Anterior cingulate cortex (tissue), 58 donors: ENCODE measurements around the gene RAB5A.
"Not testable (repeated sequence)": the region's sequence is repeated elsewhere in the genome, so short reads cannot be mapped to it uniquely, and the experiment has no call there.

ENCODE experiments used
- DNase-seq, 58 donors: peaks; one replicate each; lab custom pipeline; 2025; lab: John Stamatoyannopoulos, UW

The RAB5A gene, protein sequence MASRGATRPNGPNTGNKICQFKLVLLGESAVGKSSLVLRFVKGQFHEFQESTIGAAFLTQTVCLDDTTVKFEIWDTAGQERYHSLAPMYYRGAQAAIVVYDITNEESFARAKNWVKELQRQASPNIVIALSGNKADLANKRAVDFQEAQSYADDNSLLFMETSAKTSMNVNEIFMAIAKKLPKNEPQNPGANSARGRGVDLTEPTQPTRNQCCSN

DNA sequence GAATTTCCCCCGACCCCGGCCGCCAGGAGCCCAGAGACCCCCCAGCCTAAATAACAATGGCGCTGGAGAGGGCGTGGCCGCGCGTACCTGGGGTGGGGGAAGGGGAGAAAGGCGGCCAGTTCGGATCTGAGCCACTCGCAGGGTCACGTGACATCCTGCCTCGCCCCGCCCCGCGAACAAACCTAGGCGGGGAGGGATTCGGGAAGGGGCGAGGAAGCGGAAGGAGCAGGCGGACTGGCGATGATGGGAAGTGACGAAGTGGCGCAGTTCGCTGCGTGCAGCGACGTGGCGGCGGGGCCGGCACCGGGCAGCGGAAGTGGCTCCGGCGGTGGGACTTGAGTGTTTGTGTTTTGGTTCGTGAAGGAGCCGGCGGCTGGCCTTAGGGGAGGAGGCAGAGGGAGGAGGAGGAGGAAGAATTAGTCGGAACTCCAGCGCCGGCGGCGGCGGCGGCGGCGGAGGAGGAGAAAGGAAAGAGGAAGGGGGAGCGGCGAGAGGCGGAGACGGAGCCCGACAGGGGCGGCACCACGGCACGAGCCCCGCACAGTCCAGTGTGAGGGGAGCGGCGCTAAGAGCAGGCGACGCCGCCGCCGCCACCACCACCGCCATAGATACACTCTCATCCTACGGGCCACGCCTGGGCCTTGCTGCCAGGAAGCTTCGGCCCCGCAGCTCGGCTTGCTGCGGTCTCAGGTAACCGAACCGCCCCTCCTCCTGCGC is at the start of gene RAB5A:
Gene RAB5A (plus strand): TSS at position 266 of the 717 bp plus-strand sequence. CDS start 3,802 bp downstream, outside the sequence.
- DNase-seq: peak; percentile 76 to 98 (median 94)

DNA sequence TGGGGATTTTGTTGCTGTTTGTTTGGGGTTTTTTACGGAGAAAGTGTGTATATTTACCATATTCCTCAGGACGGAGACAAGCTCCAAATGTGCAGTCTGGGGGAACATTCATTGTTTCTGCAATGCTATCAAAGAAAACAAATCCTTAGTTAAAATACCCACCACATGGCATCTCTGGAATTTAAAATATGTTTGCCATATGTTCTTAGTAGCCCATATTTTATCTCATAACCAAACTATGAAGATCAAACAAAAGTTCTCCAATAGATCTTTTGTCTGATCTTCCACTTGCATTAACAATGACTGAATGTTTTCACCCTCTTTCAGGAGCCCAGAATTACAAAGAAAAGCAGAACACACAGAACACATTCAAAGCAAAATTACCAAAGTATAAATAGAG is 48.2 kb upstream of the RAB5A start:
- DNase-seq: no peak

DNA sequence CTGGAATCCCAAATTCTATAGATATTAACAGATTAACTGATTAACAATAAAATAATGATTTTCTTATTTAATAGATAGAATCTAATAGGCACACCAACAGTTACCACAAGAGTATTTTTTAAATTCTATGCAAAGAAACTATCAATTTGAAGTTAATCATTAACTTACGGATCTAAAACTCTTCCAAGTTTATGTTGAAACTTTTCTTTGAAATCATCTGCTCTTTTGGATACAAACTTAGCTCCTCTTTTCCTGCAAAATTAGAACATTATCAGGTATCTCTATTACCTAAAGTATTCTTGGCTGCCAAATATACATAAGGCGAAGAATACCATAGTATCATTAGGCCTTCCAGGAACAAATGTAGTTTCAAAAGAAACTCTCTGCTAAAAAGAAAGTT is 47.6 kb upstream of the RAB5A start:
- DNase-seq: no peak

DNA sequence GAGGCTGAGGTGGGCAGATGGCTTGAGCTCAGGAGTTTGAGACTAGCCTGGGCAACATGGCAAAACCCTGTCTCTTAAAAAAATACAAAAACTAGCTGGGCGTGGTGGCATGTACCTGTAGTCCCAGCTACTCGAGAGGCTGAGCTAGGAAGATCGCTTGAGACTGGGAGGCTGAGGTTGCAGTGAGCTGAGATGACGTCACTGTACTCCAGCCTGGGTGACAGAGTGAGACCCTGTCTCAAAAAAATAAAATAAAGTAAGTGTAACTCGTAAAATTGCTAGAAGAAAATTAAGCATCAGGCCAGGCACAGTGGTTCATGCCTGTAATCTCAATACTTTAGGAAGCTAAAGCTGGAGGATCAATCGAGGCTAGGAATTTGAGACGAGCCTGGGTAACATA is 47.1 kb upstream of the RAB5A start:
- DNase-seq: not testable (repeated sequence)

DNA sequence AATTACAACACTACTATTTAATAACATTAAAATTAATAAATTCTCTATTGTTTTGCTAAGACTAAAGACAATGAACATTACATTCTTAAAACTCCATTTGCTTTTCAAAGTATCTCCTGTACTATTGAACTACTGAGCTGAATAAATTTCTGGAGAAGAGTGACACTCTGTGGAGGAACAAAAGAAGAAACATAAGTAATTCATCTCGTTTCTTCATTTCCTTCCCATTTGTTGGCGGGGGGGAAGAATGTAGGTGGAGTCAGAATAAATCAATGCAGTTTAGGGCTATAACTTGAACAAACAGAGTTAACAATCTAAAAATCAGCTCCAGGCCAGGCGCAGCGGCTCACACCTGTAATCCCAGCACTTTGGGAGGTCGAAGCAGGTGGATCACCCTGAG is 45.6 kb upstream of the RAB5A start:
- DNase-seq: no peak

DNA sequence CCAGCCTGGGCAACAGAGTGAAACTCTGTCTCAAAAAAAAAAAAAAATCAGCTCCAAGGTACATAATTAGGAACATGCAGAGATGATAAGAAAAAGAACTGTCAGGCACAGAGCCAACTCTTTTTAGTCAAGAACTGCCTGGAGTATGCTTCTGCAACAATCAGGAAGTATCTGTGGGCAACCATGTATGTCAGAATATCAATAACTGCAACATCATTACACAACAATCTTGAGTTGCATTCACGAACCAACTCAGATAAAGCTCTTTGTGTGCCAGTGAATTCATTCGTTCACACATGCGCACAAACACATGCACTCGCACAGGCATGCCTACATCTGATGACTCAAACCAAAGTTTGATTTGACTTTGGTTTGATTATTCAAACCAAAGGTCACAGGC is 45.0 kb upstream of the RAB5A start:
- no peak for DNase-seq

DNA sequence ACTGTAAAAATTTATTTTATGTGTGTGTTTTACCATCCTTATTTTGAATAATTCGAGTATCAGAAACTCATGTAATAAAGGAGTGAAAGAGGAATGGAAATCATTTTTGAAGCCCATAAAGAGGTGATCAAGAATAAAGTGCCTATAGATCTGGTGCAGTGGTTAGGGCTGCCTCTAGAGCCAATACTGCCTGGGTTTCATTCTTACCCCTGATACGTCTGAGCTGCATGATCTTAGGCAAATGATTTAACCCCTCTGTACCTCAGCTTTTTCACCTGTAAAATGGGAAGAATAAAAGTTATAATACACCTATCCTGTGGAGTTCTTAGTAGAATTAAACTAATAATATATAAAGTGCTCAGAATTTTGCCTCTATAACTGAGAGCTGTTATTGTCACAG is 43.2 kb upstream of the RAB5A start:
- no peak for DNase-seq

DNA sequence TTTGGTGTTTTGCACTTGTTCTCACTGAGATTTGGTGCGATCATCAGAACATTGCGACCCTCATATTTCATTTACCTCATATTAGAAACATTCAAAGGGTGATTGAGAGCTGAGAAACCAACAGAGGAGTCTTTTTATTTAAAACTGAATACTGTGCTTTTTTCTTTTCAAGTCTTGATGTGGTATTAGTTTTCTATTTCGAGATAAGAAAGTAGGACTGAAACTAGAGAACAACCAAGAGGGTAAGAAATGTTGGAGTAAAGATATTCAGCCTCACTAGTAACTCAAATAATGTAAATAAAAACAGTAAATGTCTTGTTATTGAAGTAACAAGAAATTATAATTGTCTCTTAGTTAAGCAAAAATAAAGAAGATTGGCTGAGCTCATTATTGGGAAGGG is 39.4 kb upstream of the RAB5A start:
- no peak for DNase-seq

DNA sequence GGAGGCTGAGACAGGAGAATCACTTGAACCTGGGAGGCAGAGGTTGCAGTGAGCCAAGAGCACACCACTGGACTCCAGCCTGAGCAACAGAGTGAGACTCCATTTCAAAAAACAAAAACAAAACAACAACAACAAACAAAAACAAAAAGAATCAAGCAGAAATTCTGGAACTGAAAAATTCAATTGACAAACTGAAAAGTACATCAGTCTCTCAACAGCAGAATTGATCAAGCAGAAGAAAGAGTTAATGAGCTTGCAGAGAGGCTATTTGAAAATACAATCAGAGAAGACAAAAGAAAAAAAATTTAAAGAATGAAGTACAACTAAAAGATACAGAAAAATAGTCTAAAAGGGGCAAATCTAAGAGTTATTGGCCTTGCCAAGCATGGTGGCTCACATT is 35.4 kb upstream of the RAB5A start:
- no peak for DNase-seq

DNA sequence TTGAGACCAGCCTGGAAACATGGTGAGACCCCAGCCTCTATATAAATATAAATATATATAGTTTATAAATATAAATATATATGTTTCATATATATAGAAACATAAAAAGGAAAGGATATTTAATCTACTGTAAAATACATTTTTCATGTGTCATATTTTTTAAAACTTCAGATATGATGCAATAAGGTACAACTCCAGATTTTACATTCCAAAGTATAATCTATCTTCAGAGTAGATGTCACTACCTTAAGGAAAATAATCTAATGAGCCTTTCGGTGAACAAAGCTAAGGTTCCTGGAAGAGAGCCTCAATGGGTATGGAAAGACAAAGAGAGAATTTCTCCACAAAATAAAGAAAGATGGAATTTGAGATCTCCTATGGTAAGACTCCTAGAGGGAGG is 29.7 kb upstream of the RAB5A start:
- no peak for DNase-seq

DNA sequence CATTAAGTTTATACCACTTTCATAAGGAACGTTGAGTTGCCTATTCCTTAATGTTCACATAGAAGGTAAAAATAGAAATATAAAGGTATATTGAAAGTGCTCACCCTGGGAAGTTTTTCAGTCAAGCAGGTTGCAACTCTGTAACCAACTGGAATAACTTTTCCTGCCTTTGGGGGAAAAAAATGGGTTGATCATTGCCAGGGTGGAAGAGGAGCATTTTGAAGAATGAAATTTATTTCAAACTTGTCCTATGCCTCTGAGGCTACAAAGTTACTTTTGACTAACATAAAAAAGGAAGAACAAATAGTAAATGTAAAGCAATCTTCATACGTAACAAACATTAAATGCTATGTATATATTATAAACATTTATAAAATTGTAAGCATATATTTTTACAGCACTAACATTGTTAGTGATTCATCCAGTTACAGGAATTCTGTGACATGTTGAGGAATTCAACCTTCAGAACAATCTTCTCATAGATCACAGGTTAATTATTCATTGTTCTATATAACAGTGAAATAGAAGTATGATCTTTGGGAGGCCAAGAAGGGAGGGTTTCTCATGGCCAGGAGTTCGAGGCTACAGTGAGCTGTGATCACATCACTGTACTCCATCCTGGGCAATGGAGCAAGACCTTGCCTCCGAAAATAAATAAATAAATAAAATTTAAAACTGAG is 26.4 kb upstream of the RAB5A start:
- DNase-seq: no peak

DNA sequence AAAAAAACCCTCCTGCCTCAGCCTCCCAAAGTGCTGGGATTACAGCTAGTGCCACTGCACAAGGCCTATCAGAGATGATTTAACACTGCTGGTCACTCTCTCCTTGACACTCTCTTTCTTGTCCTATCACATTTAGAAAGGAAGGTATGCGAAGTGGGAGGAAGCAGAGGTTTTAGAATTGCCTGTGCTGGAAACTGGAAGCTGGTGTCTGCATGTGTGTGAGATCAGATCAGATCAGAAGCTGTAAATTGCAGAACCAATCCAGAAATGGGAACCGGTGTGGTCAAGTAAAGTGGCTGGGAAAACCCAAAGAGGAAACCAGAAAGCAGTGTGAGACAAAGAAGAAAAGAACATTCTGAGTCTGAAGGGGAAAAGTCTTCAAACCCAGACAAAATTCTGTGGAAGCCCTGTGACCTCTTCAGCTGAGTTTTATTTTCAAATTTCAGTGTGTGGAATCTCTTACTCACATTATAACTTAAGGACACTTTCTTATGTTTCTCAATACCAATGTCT is 15.7 kb upstream of the RAB5A start:
- peak in 7 of 58 donors; percentile 2 to 22 (median 7) for DNase-seq

DNA sequence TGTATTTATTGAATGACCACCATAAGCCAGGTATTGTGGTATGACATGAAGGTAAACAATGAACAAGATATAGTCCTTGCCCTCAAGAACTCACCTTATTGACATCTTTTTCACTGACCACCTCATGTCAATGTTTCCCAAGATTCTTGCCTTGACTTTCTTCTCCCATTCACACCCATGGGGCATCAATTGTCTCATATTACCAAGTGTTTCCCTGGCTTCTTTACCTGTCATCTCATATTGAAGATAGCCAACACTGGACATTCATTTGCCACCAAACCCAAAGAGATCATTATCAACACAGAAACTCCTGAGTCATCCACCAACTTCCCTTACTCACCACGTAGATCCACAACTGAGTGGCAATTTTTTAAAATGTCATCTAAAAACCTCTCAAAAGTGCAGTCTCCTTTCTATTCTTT is 15.1 kb upstream of the RAB5A start:
- DNase-seq: no peak

DNA sequence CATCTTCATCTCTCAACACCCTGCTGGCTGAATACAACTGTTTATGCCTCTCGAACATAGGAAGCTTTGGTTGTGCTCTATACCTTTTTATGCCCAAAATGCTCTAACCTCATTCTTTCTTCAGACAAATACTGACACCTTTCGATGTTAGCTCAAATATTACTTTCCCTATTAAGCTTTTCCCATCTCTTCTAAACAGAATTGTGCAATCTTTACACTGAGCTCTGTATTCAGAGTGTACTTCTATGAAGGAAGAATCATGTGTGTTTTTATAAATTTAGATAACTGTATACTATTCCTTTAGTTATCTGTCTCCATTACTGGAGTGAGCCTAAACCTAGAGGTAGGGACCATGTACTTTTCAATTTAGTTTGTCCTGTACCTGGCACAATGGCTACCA is 14.5 kb upstream of the RAB5A start:
- no peak for DNase-seq

DNA sequence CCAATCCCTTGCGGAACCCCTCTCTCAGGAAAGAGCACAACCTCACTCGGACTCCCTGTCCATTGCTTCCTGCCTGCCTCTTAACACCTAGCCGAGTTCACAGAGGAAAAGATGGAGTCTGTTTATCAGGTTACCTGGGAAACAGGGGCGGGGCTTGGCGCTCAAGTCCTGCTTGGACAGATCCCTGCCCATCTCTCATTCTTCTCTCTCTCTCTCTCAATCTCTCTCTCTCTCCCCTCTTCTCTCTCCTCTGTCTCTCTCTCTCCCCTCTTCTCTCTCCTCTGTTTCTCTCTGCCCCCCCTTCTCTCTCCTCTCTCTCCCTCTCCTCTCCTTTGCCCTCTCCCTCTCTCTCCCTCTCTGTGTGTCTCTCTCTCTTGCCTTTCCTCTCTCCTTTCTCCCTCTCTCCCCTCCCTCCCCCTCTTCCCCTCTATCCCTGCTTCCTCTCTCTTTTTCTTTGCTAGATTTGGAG is 12.8 kb upstream of the RAB5A start, which contains the start of gene EFHB:
Gene EFHB (minus strand): TSS at position 120 of the 469 bp plus-strand sequence. CDS start 199 bp downstream, outside the sequence.
- no peak for DNase-seq

DNA sequence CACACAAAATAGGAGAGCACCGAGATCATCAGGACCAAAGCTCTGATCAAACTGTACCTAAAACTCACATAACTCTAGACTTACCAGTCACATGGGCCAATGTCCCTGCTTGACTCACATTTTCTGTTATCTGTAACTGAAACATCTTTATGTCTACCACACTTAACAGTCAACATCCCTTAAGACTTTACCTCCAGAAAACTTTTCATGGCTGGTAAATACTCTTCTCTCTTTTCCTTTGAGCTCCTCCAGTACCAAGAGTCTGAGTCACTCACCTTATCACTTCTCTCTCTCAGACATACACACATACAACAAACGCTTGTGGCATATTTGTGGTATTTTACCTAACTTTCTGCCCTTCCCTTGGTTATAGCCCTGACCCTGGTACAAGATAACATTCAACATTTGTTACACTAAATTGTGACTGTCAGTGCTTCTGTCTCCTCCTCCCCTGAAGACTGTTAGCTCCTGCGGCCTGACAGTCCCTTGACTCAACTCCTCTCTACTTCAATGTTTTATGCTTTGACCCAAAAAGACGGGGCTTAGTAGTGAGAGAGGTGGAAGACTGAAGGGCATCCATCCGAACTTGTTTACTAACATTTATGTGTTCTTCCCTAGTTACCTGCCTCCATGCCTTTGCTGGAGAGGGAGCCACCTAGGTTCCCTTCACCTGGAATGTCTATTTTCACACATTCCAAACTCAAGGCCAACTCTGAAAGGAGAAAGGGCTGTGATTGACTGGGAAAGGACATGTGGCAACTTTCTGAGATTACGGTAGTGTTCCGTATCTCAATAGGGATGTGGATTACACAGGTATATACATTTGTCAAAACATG is 9.2 kb upstream of the RAB5A start:
- no peak for DNase-seq

DNA sequence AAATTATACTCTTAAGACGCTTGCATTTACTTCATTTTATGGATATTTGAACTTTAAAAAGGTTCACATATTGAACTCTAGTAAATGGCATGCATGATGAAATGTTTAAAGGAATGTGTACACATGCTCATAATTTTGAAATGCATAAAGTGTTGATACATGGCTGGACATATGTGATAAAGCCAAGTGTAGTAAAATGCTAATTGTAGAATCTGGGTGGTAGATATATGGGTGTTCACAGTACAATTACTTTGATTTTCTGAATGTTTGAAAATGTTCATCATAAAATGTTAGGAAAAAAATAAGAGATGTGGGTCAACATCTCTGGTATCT is 8.6 kb upstream of the RAB5A start:
- no peak for DNase-seq

DNA sequence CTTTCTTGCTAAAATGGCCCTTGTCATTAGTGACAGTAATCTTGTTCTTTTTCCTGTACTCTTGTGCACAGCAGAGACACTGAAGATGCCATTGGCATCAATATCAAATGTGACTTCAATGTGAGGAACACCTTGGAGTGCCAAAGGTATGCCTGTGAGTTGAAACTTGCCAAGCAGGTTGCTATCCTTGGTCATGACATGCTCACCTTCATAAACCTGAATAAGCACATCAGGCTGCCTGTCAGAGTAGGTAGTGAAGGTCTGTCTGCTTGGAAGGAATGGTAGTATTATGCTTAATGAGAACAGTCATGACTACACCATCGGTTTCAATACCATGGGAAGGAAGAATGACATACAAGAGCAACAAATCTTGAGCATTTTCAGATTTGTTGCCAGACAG is 6.3 kb upstream of the RAB5A start:
- DNase-seq: no peak

DNA sequence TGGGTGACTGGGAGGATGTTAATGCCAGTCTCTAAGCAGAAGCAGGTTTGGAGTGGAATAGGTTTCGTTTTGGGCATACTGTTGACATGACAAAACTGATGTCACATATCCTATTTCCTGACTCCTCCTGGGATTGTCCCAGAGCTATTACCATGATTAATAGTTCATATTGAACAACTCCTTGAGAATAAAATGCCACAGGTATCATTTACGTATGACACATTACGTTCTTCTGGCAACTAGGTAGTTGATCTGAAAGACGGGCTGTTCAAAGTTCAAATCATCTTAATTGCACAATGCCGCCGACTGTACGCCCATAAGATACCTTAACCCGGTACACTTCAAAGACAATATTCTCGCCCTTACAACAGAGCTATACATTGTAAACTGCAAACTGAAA is 1.4 kb upstream of the RAB5A start:
- no peak for DNase-seq
